GM12873 (cell line): ENCODE results near the gene DNER.

Source experiments
- TF ChIP-seq, protein P1 (sequence below): IDR thresholded peaks from 2 replicates; pipeline ENCODE4 v1.5.1; 2012; ENCODE audit warnings: low read depth, mild to moderate bottlenecking, moderate library complexity, low read length, control low read depth; ENCODE audit not compliant: insufficient read depth; ENCODE audit errors: missing control alignments

DNER gene

GRCh38 chr2:229674830-229675530 lies 39.4 kb downstream of the DNER start:
- TF ChIP-seq, protein P1, sequence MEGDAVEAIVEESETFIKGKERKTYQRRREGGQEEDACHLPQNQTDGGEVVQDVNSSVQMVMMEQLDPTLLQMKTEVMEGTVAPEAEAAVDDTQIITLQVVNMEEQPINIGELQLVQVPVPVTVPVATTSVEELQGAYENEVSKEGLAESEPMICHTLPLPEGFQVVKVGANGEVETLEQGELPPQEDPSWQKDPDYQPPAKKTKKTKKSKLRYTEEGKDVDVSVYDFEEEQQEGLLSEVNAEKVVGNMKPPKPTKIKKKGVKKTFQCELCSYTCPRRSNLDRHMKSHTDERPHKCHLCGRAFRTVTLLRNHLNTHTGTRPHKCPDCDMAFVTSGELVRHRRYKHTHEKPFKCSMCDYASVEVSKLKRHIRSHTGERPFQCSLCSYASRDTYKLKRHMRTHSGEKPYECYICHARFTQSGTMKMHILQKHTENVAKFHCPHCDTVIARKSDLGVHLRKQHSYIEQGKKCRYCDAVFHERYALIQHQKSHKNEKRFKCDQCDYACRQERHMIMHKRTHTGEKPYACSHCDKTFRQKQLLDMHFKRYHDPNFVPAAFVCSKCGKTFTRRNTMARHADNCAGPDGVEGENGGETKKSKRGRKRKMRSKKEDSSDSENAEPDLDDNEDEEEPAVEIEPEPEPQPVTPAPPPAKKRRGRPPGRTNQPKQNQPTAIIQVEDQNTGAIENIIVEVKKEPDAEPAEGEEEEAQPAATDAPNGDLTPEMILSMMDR, result no peak

DNA sequence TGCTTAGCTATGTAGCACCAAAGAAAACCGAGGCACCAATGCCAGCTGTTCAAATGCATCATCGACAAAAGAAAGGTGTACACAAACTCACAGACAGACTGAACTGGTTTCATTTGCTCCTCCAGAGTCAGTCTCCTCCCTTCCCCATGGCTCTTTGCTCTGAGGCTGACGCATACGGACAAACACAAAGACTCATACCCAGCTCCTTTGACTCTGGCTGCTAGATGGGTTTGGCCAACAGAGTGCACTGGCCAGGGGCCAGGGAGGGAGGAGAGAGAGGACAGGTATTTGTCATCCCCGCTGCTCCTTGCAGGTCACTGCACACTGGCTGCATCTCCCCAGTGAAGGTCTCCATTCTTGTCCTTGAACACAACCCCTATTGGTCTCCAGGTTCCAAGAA lies 40.7 kb downstream of the DNER start:
- TF ChIP-seq, protein P1, result no peak

GRCh38 chr2:229672021-229672420 lies 42.3 kb downstream of the DNER start:
- TF ChIP-seq, protein P1, result no peak

- TF ChIP-seq, protein P1, result no peak
These were observed 44.5 kb downstream of the DNER start for GRCh38 chr2:229669841-229670240.

DNA sequence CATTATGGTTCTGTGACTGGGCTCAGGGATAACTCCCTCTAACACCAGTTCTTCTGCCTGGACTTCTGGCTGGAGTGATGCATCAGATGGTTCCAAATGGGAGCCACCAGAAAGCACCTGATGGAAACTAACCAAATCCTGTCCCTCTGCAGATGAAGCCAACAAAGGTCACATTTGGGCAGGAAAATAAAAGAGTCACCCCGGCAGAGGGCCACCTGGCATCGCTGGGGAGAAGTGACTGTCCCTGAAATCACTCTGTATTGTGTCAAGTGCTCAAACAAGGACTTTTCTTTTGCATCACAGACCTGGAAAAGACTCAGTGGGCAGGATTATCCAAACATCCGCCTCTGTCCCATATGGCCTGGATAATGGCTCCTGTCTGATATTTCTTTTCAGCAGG lies 47.5 kb downstream of the DNER start:
- TF ChIP-seq, protein P1, result no peak

GRCh38 chr2:229665158-229665557 lies 49.2 kb downstream of the DNER start:
- TF ChIP-seq, protein P1, result no peak

DNA sequence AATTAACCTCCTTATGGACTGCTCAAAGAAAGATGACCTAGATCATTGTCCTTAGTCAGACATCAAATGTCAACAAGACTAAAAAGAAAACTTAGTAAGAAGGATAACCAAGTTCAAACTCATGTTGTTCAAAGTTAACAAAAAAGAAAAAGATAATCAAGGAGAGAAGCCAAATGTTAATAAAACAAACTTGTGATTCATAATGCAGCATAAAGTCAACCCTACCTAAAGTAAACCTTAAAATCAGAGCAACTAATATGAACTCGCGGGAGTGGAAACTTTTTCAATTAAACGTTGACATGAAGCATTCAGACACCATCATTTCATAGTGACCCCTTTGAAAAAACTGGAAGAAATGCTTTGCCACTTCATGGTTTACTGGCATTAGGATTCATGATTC lies 52.9 kb downstream of the DNER start:
- TF ChIP-seq, protein P1, result no peak

- TF ChIP-seq, protein P1, result no peak
These were observed 53.4 kb downstream of the DNER start for GRCh38 chr2:229660951-229661350.
